Activated CD8-positive, alpha-beta memory T cell treated with anti-CD3 and anti-CD28 coated beads, Interleukin-2, amount 10 ng/mL, durations not matched to agents 7 days and 5 days (primary cell): ENCODE data around the gene TGFBR3. TPM values are rescaled to one million over a fixed set of nuclear protein-coding genes. Genes with fewer than 3 reads are reported as not detected.
"Not testable (repeated sequence)": the region's sequence is repeated elsewhere in the genome, so short reads cannot be mapped to it uniquely, and the experiment has no call there.

ENCODE experiments used
- ATAC-seq: fragments of 150-1000 bp; cut with Tn5 transposase; one replicate; pipeline ENCODE4 v1.10.0; 2021; ENCODE audit warnings: moderate library complexity
- CTCF ChIA-PET: fragments of 350-600 bp; sonication (Branson Sonifier 250); formaldehyde crosslinking; loops from one replicate; lab custom pipeline; 2021; ENCODE audit warnings: antibody characterized with exemption; lab: Charles Lee
- DNase-seq: peaks from one replicate; pipeline ENCODE4 v3.0.0-alpha.2; 2020
- H3K27ac Mint-ChIP-seq: one replicate; pipeline ENCODE4 v1.8.0; 2021; ENCODE audit warnings: mild to moderate bottlenecking, mixed read lengths
- H3K27me3 Mint-ChIP-seq: one replicate; pipeline ENCODE4 v1.8.0; 2021; ENCODE audit warnings: mixed read lengths
- H3K36me3 Mint-ChIP-seq: one replicate; pipeline ENCODE4 v1.8.0; 2021; ENCODE audit warnings: mild to moderate bottlenecking, mixed read lengths
- H3K4me1 Mint-ChIP-seq: one replicate; pipeline ENCODE4 v1.8.0; 2021; ENCODE audit warnings: mixed read lengths
- H3K4me3 Mint-ChIP-seq: one replicate; pipeline ENCODE4 v1.8.0; 2021; ENCODE audit warnings: mild to moderate bottlenecking, moderate library complexity, mixed read lengths
- H3K9me3 Mint-ChIP-seq: one replicate; pipeline ENCODE4 v1.8.0; 2022; ENCODE audit warnings: low read depth, mixed read lengths
- total RNA-seq, 2 experiments: library from RNA; stranded (reverse); gene quantifications; one replicate each; pipeline ENCODE4 v1.2.3, GENCODE V29; 2021

The TGFBR3 gene
- total RNA-seq, 2 experiments from 2014 or later: 10.4 to 25.8 TPM

- no peak for DNase-seq
- Mint-ChIP-seq H3K27me3 (no peaks in the 10 kb centered on the region), H3K9me3 (no peaks in the 10 kb centered on the region), H3K27ac (no peak overlapping the region), H3K36me3 (peaks cover 7% of the 10 kb centered on the region), H3K4me1 (peaks cover 1% of the 10 kb centered on the region), H3K4me3 (no peak overlapping the region)
- ATAC-seq: no peak
- CTCF ChIA-PET: interaction anchor here (0.8 to 0.9 kb wide), 2 partner anchors 338 to 341 kb away, joined by 3 to 4 read pairs; no protein-coding TSS in a partner anchor
Observed at GRCh38 chr1:91854852-91855534, 31.0 kb downstream of the TGFBR3 start.

GRCh38 chr1:91853397-91853796 lies 32.6 kb downstream of the TGFBR3 start:
- Mint-ChIP-seq H3K4me3 (no peak overlapping the region), H3K4me1 (no peaks in the 10 kb centered on the region), H3K9me3 (no peaks in the 10 kb centered on the region), H3K36me3 (peaks cover 4% of the 10 kb centered on the region), H3K27me3 (no peaks in the 10 kb centered on the region), H3K27ac (no peak overlapping the region)
- no peak for ATAC-seq
- DNase-seq: no peak
- CTCF ChIA-PET: interaction anchor here (1.8 kb wide), 1 partner anchor 73 kb away, joined by 3 read pairs; no protein-coding TSS in a partner anchor

- not testable (repeated sequence) for H3K9me3 Mint-ChIP-seq, H3K27ac Mint-ChIP-seq, H3K4me3 Mint-ChIP-seq, H3K4me1 Mint-ChIP-seq, DNase-seq, H3K27me3 Mint-ChIP-seq, ATAC-seq, H3K36me3 Mint-ChIP-seq
- CTCF ChIA-PET: interaction anchor here (0.9 to 1.8 kb wide), 3 partner anchors 8 to 339 kb away, joined by 3 read pairs; no protein-coding TSS in a partner anchor
Observed at GRCh38 chr1:91852011-91852410, 33.9 kb downstream of the TGFBR3 start.

GRCh38 chr1:91851130-91852010 lies 34.6 kb downstream of the TGFBR3 start:
- Mint-ChIP-seq H3K4me3 (no peak overlapping the region), H3K36me3 (peaks cover 4% of the 10 kb centered on the region), H3K9me3 (no peaks in the 10 kb centered on the region), H3K4me1 (no peaks in the 10 kb centered on the region), H3K27me3 (no peaks in the 10 kb centered on the region), H3K27ac (no peak overlapping the region)
- CTCF ChIA-PET: interaction anchor here (0.9 to 1.8 kb wide), 3 partner anchors 9 to 339 kb away, joined by 3 read pairs; no protein-coding TSS in a partner anchor
- no peak for DNase-seq
- ATAC-seq: no peak

- DNase-seq (no peak), ATAC-seq (no peak)
- CTCF ChIA-PET: no interaction called here
- Mint-ChIP-seq H3K27ac (no peak overlapping the region), H3K4me1 (no peaks in the 10 kb centered on the region), H3K27me3 (no peaks in the 10 kb centered on the region), H3K4me3 (no peak overlapping the region), H3K36me3 (peaks cover 4% of the 10 kb centered on the region), H3K9me3 (no peaks in the 10 kb centered on the region)
Observed at GRCh38 chr1:91850708-91851107, 35.2 kb downstream of the TGFBR3 start.

GRCh38 chr1:91847851-91848250 lies 38.1 kb downstream of the TGFBR3 start:
- DNase-seq (no peak), ATAC-seq (no peak)
- Mint-ChIP-seq H3K27ac (no peak overlapping the region), H3K9me3 (peaks cover 2% of the 10 kb centered on the region), H3K36me3 (peaks cover 8% of the 10 kb centered on the region), H3K27me3 (no peaks in the 10 kb centered on the region), H3K4me3 (no peak overlapping the region), H3K4me1 (no peaks in the 10 kb centered on the region)
- CTCF ChIA-PET: no interaction called here

- CTCF ChIA-PET: no interaction called here
- peaks cover 8% of the 10 kb centered on the region for H3K36me3 Mint-ChIP-seq
- DNase-seq (no peak), ATAC-seq (no peak)
- no peaks in the 10 kb centered on the region for H3K27me3 Mint-ChIP-seq
- no peak overlapping the region for H3K4me3 Mint-ChIP-seq
- peaks cover 7% of the 10 kb centered on the region for H3K4me1 Mint-ChIP-seq
- H3K9me3 Mint-ChIP-seq: peaks cover 2% of the 10 kb centered on the region
- no peak overlapping the region for H3K27ac Mint-ChIP-seq
Observed at GRCh38 chr1:91846639-91847013, 39.3 kb downstream of the TGFBR3 start.

GRCh38 chr1:91846007-91846638 lies 39.8 kb downstream of the TGFBR3 start:
- no peaks in the 10 kb centered on the region for H3K27me3 Mint-ChIP-seq
- ATAC-seq (no peak), DNase-seq (no peak)
- H3K36me3 Mint-ChIP-seq: peaks cover 8% of the 10 kb centered on the region
- H3K27ac Mint-ChIP-seq: no peak overlapping the region
- CTCF ChIA-PET: interaction anchor here (1.6 kb wide), 1 partner anchor 26 kb away, joined by 5 read pairs; no protein-coding TSS in a partner anchor
- H3K9me3 Mint-ChIP-seq: peaks cover 2% of the 10 kb centered on the region
- H3K4me3 Mint-ChIP-seq: no peak overlapping the region
- H3K4me1 Mint-ChIP-seq: peaks cover 7% of the 10 kb centered on the region

- no peak overlapping the region for H3K27ac Mint-ChIP-seq
- DNase-seq (no peak), ATAC-seq (no peak)
- peaks cover 8% of the 10 kb centered on the region for H3K36me3 Mint-ChIP-seq
- CTCF ChIA-PET: interaction anchor here (1.6 kb wide), 1 partner anchor 27 kb away, joined by 5 read pairs; no protein-coding TSS in a partner anchor
- H3K9me3 Mint-ChIP-seq: peaks cover 2% of the 10 kb centered on the region
- H3K4me1 Mint-ChIP-seq: peaks cover 7% of the 10 kb centered on the region
- no peaks in the 10 kb centered on the region for H3K27me3 Mint-ChIP-seq
- no peak overlapping the region for H3K4me3 Mint-ChIP-seq
Observed at GRCh38 chr1:91844862-91845528, 41.0 kb downstream of the TGFBR3 start.

- peaks cover 2% of the 10 kb centered on the region for H3K9me3 Mint-ChIP-seq
- peaks cover 7% of the 10 kb centered on the region for H3K4me1 Mint-ChIP-seq
- no peaks in the 10 kb centered on the region for H3K27me3 Mint-ChIP-seq
- peaks cover 8% of the 10 kb centered on the region for H3K36me3 Mint-ChIP-seq
- DNase-seq: no peak
- H3K4me3 Mint-ChIP-seq: no peak overlapping the region
- no peak overlapping the region for H3K27ac Mint-ChIP-seq
- CTCF ChIA-PET: no interaction called here
- no peak for ATAC-seq
Observed at GRCh38 chr1:91843843-91844242, 42.1 kb downstream of the TGFBR3 start.

- Mint-ChIP-seq H3K27me3 (no peaks in the 10 kb centered on the region), H3K4me3 (no peak overlapping the region), H3K4me1 (peaks cover 7% of the 10 kb centered on the region), H3K36me3 (peaks cover 8% of the 10 kb centered on the region), H3K9me3 (peaks cover 2% of the 10 kb centered on the region), H3K27ac (no peak overlapping the region)
- DNase-seq: no peak
- ATAC-seq: no peak
- CTCF ChIA-PET: interaction anchor here (1.1 kb wide), 1 partner anchor 37 kb away, joined by 4 read pairs; no protein-coding TSS in a partner anchor
Observed at GRCh38 chr1:91842563-91842962, 43.4 kb downstream of the TGFBR3 start.

GRCh38 chr1:91842056-91842455 lies 43.9 kb downstream of the TGFBR3 start:
- Mint-ChIP-seq H3K9me3 (peaks cover 2% of the 10 kb centered on the region), H3K4me3 (no peak overlapping the region), H3K27me3 (no peaks in the 10 kb centered on the region), H3K27ac (no peak overlapping the region), H3K36me3 (peaks cover 8% of the 10 kb centered on the region), H3K4me1 (peaks cover 7% of the 10 kb centered on the region)
- CTCF ChIA-PET: interaction anchor here (1.1 kb wide), 1 partner anchor 37 kb away, joined by 4 read pairs; no protein-coding TSS in a partner anchor
- ATAC-seq: no peak
- DNase-seq: no peak

- H3K4me3 Mint-ChIP-seq, H3K27ac Mint-ChIP-seq, H3K27me3 Mint-ChIP-seq, DNase-seq, H3K4me1 Mint-ChIP-seq, H3K36me3 Mint-ChIP-seq, H3K9me3 Mint-ChIP-seq, CTCF ChIA-PET, ATAC-seq: not testable (repeated sequence)
Observed at GRCh38 chr1:91840276-91840675, 45.7 kb downstream of the TGFBR3 start.
